Spleen (tissue), 11 donors: ENCODE results near the gene USP30. TPM values are rescaled to one million over a fixed set of nuclear protein-coding genes. Genes with fewer than 3 reads are reported as not detected.

ENCODE experiments used
- DNase-seq: peaks from one replicate; pipeline ENCODE4 v3.0.0-alpha.2; 2020
- H3K27ac ChIP-seq, 8 donors: fragments of 200-600 bp; sonication (generic) in 7 of 8; 1 replicate in 4 of 8; 2 replicates in 4 of 8; pipeline versions ENCODE4 v1.5.0 to v1.8.0; 2016 to 2021; ENCODE audit warnings: inconsistent platforms in 4 of 8, mild to moderate bottlenecking in 4 of 8, moderate library complexity in 1 of 8
- H3K27me3 ChIP-seq, 7 donors: fragments of 200-600 bp; sonication (generic) in 6 of 7; replicated peaks in 1 of 7; 1 replicate in 4 of 7; 2 replicates in 3 of 7; pipeline versions ENCODE4 v1.5.0 to v1.8.0; 2016 to 2021; ENCODE audit warnings: inconsistent platforms in 3 of 7, mild to moderate bottlenecking in 1 of 7
- H3K36me3 ChIP-seq, 6 donors: fragments of 200-600 bp; sonication (generic) in 5 of 6; 1 replicate in 4 of 6; 2 replicates in 2 of 6; pipeline versions ENCODE4 v1.5.0 to v1.8.0; 2016 to 2021; ENCODE audit warnings: inconsistent platforms in 2 of 6
- H3K4me1 ChIP-seq, 6 donors: fragments of 200-600 bp; sonication (generic) in 5 of 6; 1 replicate in 3 of 6; 2 replicates in 3 of 6; pipeline versions ENCODE4 v1.5.0 to v1.8.0; 2016 to 2021; ENCODE audit warnings: inconsistent platforms in 3 of 6
- H3K4me3 ChIP-seq, 8 donors: fragments of 200-600 bp; sonication (generic) in 7 of 8; 1 replicate in 4 of 8; 2 replicates in 4 of 8; pipeline versions ENCODE4 v1.5.0 to v1.8.0; 2016 to 2021; ENCODE audit warnings: inconsistent platforms in 4 of 8, mild to moderate bottlenecking in 4 of 8, moderate library complexity in 2 of 8
- H3K9me3 ChIP-seq, 8 donors: fragments of 200-600 bp; sonication (generic) in 7 of 8; 1 replicate in 4 of 8; 2 replicates in 4 of 8; pipeline versions ENCODE4 v1.5.0 to v1.8.0; 2016 to 2021; ENCODE audit warnings: inconsistent platforms in 4 of 8
- POLR2A ChIP-seq, 3 donors: fragments of 450-650 bp; IDR thresholded peaks; one replicate each; pipeline ENCODE4 v1.5.1; 2017; ENCODE audit warnings: antibody characterized with exemption in 3 of 3, mild to moderate bottlenecking in 1 of 3
- POLR2AphosphoS5 ChIP-seq, 3 donors: sonication (generic); formaldehyde crosslinking; IDR thresholded peaks; one replicate each; pipeline ENCODE4 v1.5.1; 2017; ENCODE audit warnings: antibody characterized with exemption in 3 of 3
- WGBS, 5 donors: extraction: QIAGEN DNeasy Blood & Tissue Kit in 3 of 5; methylation state at CpG; one replicate each; pipeline versions ENCODE4 v1.1.5 to v1.1.7; 2013 to 2018; 5-methylcytosine and 5-hydroxymethylcytosine counted together
- intact Hi-C: fragments of 100-400 bp; cut with DNase I; formaldehyde crosslinking; loops from one replicate; pipeline ENCODE4 v1.15.0; 2023; ENCODE audit warnings: low total_unique reads
- polyA plus RNA-seq, 3 donors: library from polyadenylated mRNA; stranded (reverse); fragments of 200-250 nt; gene quantifications; one replicate each; pipeline ENCODE4 v1.2.1, GENCODE V29; 2013
- total RNA-seq, 7 donors: library from RNA; depleted of rRNA in 3 of 7; stranded (reverse); fragments of >200 nt in 3 of 7; fragmentation: NEBNext Ultra II Directional in 4 of 7; extraction: Animal tissue kit (Norgen Biotek cat#: 25700) in 4 of 7; gene quantifications; one replicate each; pipeline versions ENCODE4 v1.1.0 to v1.2.1, GENCODE V29; 2016 to 2021
- TF ChIP-seq, protein P1 (sequence below), 11 experiments: fragments of 200-600 bp in 7 of 11; fragments of 450-650 bp in 4 of 11; sonication (generic) in 4 of 11; IDR thresholded peaks in 8 of 11; conservative IDR thresholded peaks in 3 of 11; 1 replicate in 7 of 11; 2 replicates in 4 of 11; pipeline versions ENCODE4 v1.4.0 to v1.8.0; 2016 to 2021; ENCODE audit warnings: antibody characterized with exemption in 11 of 11, inconsistent platforms in 4 of 11, mild to moderate bottlenecking in 1 of 11
- donor health status: healthy with polysubstance abuse.
- donor health status: DM: no; HTN: no; CAD: no; lungs with moderate emphysema.
- donor health status: DM: no; HTN: no; CAD: no.
- donor health status: Bipolar disorder and iron deficiency.
- donor health status: healthy.
- donor health status: DM: no; HTN: no; CAD: no.
- donor health status: DM: yes; HTN: yes; CAD: no.

The USP30 gene
- total and polyA plus RNA-seq, 10 donors = 3.9 to 23.2 (median 11.5) TPM

DNA sequence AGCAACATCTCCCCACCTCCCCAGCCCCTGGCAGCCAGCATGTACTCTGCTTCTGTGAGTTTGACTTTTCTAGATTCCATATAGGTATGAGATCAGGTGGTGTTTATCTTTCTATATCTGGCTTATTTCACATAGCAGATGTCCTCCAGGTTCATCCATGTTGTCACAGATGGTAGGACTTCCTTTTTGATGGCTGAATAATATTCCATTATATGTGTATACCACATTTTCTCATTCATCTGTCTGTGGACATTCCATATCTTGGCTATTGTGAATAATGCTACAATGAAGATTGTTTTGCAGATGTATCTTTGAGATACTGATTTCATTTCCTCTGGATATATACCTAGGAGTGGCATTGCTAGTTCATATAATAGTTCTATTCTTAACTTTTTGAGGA, 22.5 kb downstream of the USP30 start:
- intact Hi-C loops = no loop called here
- Histone ChIP-seq H3K27ac (no peak overlapping the region), H3K4me1 (no peaks in the 10 kb centered on the region), H3K27me3 (no peaks in the 10 kb centered on the region), H3K36me3 (peaks cover 0 to 86% (median 50%) of the 10 kb centered on the region in 6 donors), H3K4me3 (no peak overlapping the region), H3K9me3 (peaks cover 3 to 27% (median 17%) of the 10 kb centered on the region in 8 donors)
- TF ChIP-seq POLR2AphosphoS5 (IDR thresholded peaks at IDR 0.05) (no peak), POLR2A (IDR thresholded peaks at IDR 0.05) (no peak)
- TF ChIP-seq, protein P1, sequence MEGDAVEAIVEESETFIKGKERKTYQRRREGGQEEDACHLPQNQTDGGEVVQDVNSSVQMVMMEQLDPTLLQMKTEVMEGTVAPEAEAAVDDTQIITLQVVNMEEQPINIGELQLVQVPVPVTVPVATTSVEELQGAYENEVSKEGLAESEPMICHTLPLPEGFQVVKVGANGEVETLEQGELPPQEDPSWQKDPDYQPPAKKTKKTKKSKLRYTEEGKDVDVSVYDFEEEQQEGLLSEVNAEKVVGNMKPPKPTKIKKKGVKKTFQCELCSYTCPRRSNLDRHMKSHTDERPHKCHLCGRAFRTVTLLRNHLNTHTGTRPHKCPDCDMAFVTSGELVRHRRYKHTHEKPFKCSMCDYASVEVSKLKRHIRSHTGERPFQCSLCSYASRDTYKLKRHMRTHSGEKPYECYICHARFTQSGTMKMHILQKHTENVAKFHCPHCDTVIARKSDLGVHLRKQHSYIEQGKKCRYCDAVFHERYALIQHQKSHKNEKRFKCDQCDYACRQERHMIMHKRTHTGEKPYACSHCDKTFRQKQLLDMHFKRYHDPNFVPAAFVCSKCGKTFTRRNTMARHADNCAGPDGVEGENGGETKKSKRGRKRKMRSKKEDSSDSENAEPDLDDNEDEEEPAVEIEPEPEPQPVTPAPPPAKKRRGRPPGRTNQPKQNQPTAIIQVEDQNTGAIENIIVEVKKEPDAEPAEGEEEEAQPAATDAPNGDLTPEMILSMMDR (IDR thresholded peaks at IDR 0.05 in 8 of 11, conservative IDR thresholded peaks at IDR 0.05 in 3 of 11) = no peak
- no peak for DNase-seq

GRCh38 chr12:109082751-109083150, 30.4 kb downstream of the USP30 start:
- intact Hi-C loops = no loop called here
- WGBS, 5 donors = 93 to 97% (median 97%) methylated on average over 14 of the region's 14 CpGs
- Histone ChIP-seq H3K27me3 (no peaks in the 10 kb centered on the region), H3K27ac (no peak overlapping the region), H3K4me3 (no peak overlapping the region), H3K9me3 (peaks cover 3 to 20% (median 15%) of the 10 kb centered on the region in 8 donors), H3K4me1 (no peaks in the 10 kb centered on the region), H3K36me3 (peaks cover 0 to 98% (median 74%) of the 10 kb centered on the region in 6 donors)
- no peak for DNase-seq
- TF ChIP-seq POLR2A (IDR thresholded peaks at IDR 0.05) (no peak), POLR2AphosphoS5 (IDR thresholded peaks at IDR 0.05) (no peak)
- TF ChIP-seq, protein P1 (IDR thresholded peaks at IDR 0.05 in 8 of 11, conservative IDR thresholded peaks at IDR 0.05 in 3 of 11) = no peak

GRCh38 chr12:109084425-109084824, 32.0 kb downstream of the USP30 start:
- Histone ChIP-seq H3K4me1 (no peaks in the 10 kb centered on the region), H3K9me3 (peaks cover 0 to 4% (median under 1%) of the 10 kb centered on the region in 8 donors), H3K36me3 (peaks cover 0 to 100% (median 83%) of the 10 kb centered on the region in 6 donors), H3K27ac (no peak overlapping the region), H3K4me3 (no peak overlapping the region), H3K27me3 (no peaks in the 10 kb centered on the region)
- intact Hi-C loops = no loop called here
- TF ChIP-seq POLR2A (IDR thresholded peaks at IDR 0.05) (no peak), POLR2AphosphoS5 (IDR thresholded peaks at IDR 0.05) (no peak)
- TF ChIP-seq, protein P1 (IDR thresholded peaks at IDR 0.05 in 8 of 11, conservative IDR thresholded peaks at IDR 0.05 in 3 of 11) = no peak
- WGBS, 5 donors = 94 to 99% (median 98%) methylated on average over 2 of the region's 2 CpGs
- no peak for DNase-seq

GRCh38 chr12:109085590-109085989, 33.2 kb downstream of the USP30 start:
- 93 to 98% (median 97%) methylated on average over 11 of the region's 11 CpGs for WGBS, 5 donors
- no peak for TF ChIP-seq POLR2AphosphoS5 (IDR thresholded peaks at IDR 0.05)
- TF ChIP-seq POLR2A (IDR thresholded peaks at IDR 0.05) = no peak
- TF ChIP-seq, protein P1 (IDR thresholded peaks at IDR 0.05 in 8 of 11, conservative IDR thresholded peaks at IDR 0.05 in 3 of 11) = no peak
- intact Hi-C loops = no loop called here

More at GRCh38 chr12:109085590-109085989, 33.2 kb downstream of the USP30 start:
- Histone ChIP-seq H3K9me3 (no peaks in the 10 kb centered on the region), H3K36me3 (peaks cover 0 to 100% (median 84%) of the 10 kb centered on the region in 6 donors), H3K27ac (no peak overlapping the region), H3K4me1 (peaks cover 0 to 4% (median 0%) of the 10 kb centered on the region in 6 donors), H3K4me3 (no peak overlapping the region), H3K27me3 (no peaks in the 10 kb centered on the region)
- no peak for DNase-seq
